SU-DHL-6 (cell line): Measurements from ENCODE around the gene TMEM248.

ENCODE experiments used
- CTCF ChIP-seq: fragments of 200-600 bp; sonication (generic); IDR thresholded peaks from one replicate; pipeline ENCODE4 v1.5.1; 2017; ENCODE audit warnings: antibody characterized with exemption, mild to moderate bottlenecking, low read length, moderate library complexity; ENCODE audit not compliant: insufficient read depth, poor library complexity, severe bottlenecking
- EZH2phosphoT487 ChIP-seq: fragments of 200-600 bp; sonication (generic), shearing (Covaris generic); conservative IDR thresholded peaks from 2 replicates; pipeline ENCODE4 v1.6.1; 2018; ENCODE audit warnings: mild to moderate bottlenecking, antibody characterized with exemption, low read length, moderate library complexity, mixed read lengths

- no peak for TF ChIP-seq CTCF
- TF ChIP-seq EZH2phosphoT487: no peak
Observed at GRCh38 chr7:66920256-66920655, 769 bp upstream of the TMEM248 start.
